ENCODE data around the gene SPDYE3. TPM values are rescaled to one million over a fixed set of nuclear protein-coding genes. Genes with fewer than 3 reads are reported as not detected.
"Not testable (repeated sequence)": the region's sequence is repeated elsewhere in the genome, so short reads cannot be mapped to it uniquely, and the experiment has no call there.

The SPDYE3 gene
- total and polyA plus RNA-seq, 2 donors from 2014 or later = not detected

- H3K4me3 ChIP-seq (ENCODE audit: low read length in 3 of 3); H3K4me1 ChIP-seq (ENCODE audit: control insufficient read depth in 2 of 3, insufficient read depth in 2 of 3, low read depth in 1 of 3, low read length in 3 of 3); H3K9me3 ChIP-seq (ENCODE audit: control insufficient read depth in 2 of 3, insufficient read depth in 1 of 3, low read length in 3 of 3); H3K36me3 ChIP-seq (ENCODE audit: control insufficient read depth in 2 of 3, insufficient read depth in 3 of 3, low read length in 3 of 3); intact Hi-C loops (cut with DNase I); H3K27me3 ChIP-seq (ENCODE audit: control insufficient read depth, insufficient read depth, low read length); H3K27ac ChIP-seq (ENCODE audit: low read depth in 2 of 2, low read length in 2 of 2); DNase-seq; H3K9ac ChIP-seq (ENCODE audit: low read length in 3 of 3): not testable (repeated sequence)
- peak; percentile 70 for FAIRE-seq
Observed at GRCh38 chr7:100321648-100322047, 14.1 kb downstream of the SPDYE3 start.

- H3K36me3 ChIP-seq (ENCODE audit: control insufficient read depth in 2 of 3, insufficient read depth in 3 of 3, low read length in 3 of 3); H3K4me3 ChIP-seq (ENCODE audit: low read length in 3 of 3); intact Hi-C loops (cut with DNase I); H3K9me3 ChIP-seq (ENCODE audit: control insufficient read depth in 2 of 3, insufficient read depth in 1 of 3, low read length in 3 of 3); DNase-seq; H3K4me1 ChIP-seq (ENCODE audit: control insufficient read depth in 2 of 3, insufficient read depth in 2 of 3, low read depth in 1 of 3, low read length in 3 of 3); H3K27ac ChIP-seq (ENCODE audit: low read depth in 2 of 2, low read length in 2 of 2); FAIRE-seq; H3K9ac ChIP-seq (ENCODE audit: low read length in 3 of 3); H3K27me3 ChIP-seq (ENCODE audit: control insufficient read depth, insufficient read depth, low read length): not testable (repeated sequence)
Observed at GRCh38 chr7:100324194-100324593, 16.7 kb downstream of the SPDYE3 start.

GRCh38 chr7:100325671-100326070 lies 18.2 kb downstream of the SPDYE3 start:
- H3K9me3 ChIP-seq (ENCODE audit: control insufficient read depth in 2 of 3, insufficient read depth in 1 of 3, low read length in 3 of 3); DNase-seq; H3K9ac ChIP-seq (ENCODE audit: low read length in 3 of 3); FAIRE-seq; H3K4me1 ChIP-seq (ENCODE audit: control insufficient read depth in 2 of 3, insufficient read depth in 2 of 3, low read depth in 1 of 3, low read length in 3 of 3); H3K36me3 ChIP-seq (ENCODE audit: control insufficient read depth in 2 of 3, insufficient read depth in 3 of 3, low read length in 3 of 3); H3K4me3 ChIP-seq (ENCODE audit: low read length in 3 of 3); H3K27me3 ChIP-seq (ENCODE audit: control insufficient read depth, insufficient read depth, low read length); H3K27ac ChIP-seq (ENCODE audit: low read depth in 2 of 2, low read length in 2 of 2); intact Hi-C loops (cut with DNase I): not testable (repeated sequence)

- not testable (repeated sequence) for FAIRE-seq
Observed at GRCh38 chr7:100326914-100327313, 19.4 kb downstream of the SPDYE3 start.

GRCh38 chr7:100335566-100336466 lies 28.3 kb downstream of the SPDYE3 start:
- H3K36me3 ChIP-seq (ENCODE audit: control insufficient read depth in 2 of 3, insufficient read depth in 3 of 3, low read length in 3 of 3); intact Hi-C loops (cut with DNase I); H3K9me3 ChIP-seq (ENCODE audit: control insufficient read depth in 2 of 3, insufficient read depth in 1 of 3, low read length in 3 of 3); H3K4me1 ChIP-seq (ENCODE audit: control insufficient read depth in 2 of 3, insufficient read depth in 2 of 3, low read depth in 1 of 3, low read length in 3 of 3); H3K27me3 ChIP-seq (ENCODE audit: control insufficient read depth, insufficient read depth, low read length): not testable (repeated sequence)
- peak overlapping the region; percentile 96 to 97 for H3K27ac ChIP-seq (ENCODE audit: low read depth in 2 of 2, low read length in 2 of 2)
- FAIRE-seq (peak; percentile 91), DNase-seq (peak; percentile 94 to 97 (median 96))
- H3K4me3 ChIP-seq (ENCODE audit: low read length in 3 of 3) = peak overlapping the region; percentile 73 to 77 (median 77)
- H3K9ac ChIP-seq (ENCODE audit: low read length in 3 of 3) = peak overlapping the region; percentile 48 to 77 (median 75)

More at GRCh38 chr7:100326914-100327313, 19.4 kb downstream of the SPDYE3 start:
- H3K27me3 ChIP-seq (ENCODE audit: control insufficient read depth, insufficient read depth, low read length); H3K36me3 ChIP-seq (ENCODE audit: control insufficient read depth in 2 of 3, insufficient read depth in 3 of 3, low read length in 3 of 3); H3K27ac ChIP-seq (ENCODE audit: low read depth in 2 of 2, low read length in 2 of 2); H3K4me3 ChIP-seq (ENCODE audit: low read length in 3 of 3); intact Hi-C loops (cut with DNase I); H3K4me1 ChIP-seq (ENCODE audit: control insufficient read depth in 2 of 3, insufficient read depth in 2 of 3, low read depth in 1 of 3, low read length in 3 of 3); DNase-seq; H3K9ac ChIP-seq (ENCODE audit: low read length in 3 of 3); H3K9me3 ChIP-seq (ENCODE audit: control insufficient read depth in 2 of 3, insufficient read depth in 1 of 3, low read length in 3 of 3): not testable (repeated sequence)

- H3K36me3 ChIP-seq (ENCODE audit: control insufficient read depth in 2 of 3, insufficient read depth in 3 of 3, low read length in 3 of 3); H3K4me1 ChIP-seq (ENCODE audit: control insufficient read depth in 2 of 3, insufficient read depth in 2 of 3, low read depth in 1 of 3, low read length in 3 of 3); intact Hi-C loops (cut with DNase I); H3K9ac ChIP-seq (ENCODE audit: low read length in 3 of 3); H3K27me3 ChIP-seq (ENCODE audit: control insufficient read depth, insufficient read depth, low read length); FAIRE-seq; DNase-seq; H3K4me3 ChIP-seq (ENCODE audit: low read length in 3 of 3); H3K27ac ChIP-seq (ENCODE audit: low read depth in 2 of 2, low read length in 2 of 2); H3K9me3 ChIP-seq (ENCODE audit: control insufficient read depth in 2 of 3, insufficient read depth in 1 of 3, low read length in 3 of 3): not testable (repeated sequence)
Observed at GRCh38 chr7:100338083-100338696, 30.7 kb downstream of the SPDYE3 start.

GRCh38 chr7:100341286-100341685 lies 33.8 kb downstream of the SPDYE3 start:
- H3K9me3 ChIP-seq (ENCODE audit: control insufficient read depth in 2 of 3, insufficient read depth in 1 of 3, low read length in 3 of 3); H3K4me3 ChIP-seq (ENCODE audit: low read length in 3 of 3); H3K27me3 ChIP-seq (ENCODE audit: control insufficient read depth, insufficient read depth, low read length); FAIRE-seq; H3K4me1 ChIP-seq (ENCODE audit: control insufficient read depth in 2 of 3, insufficient read depth in 2 of 3, low read depth in 1 of 3, low read length in 3 of 3); intact Hi-C loops (cut with DNase I); H3K36me3 ChIP-seq (ENCODE audit: control insufficient read depth in 2 of 3, insufficient read depth in 3 of 3, low read length in 3 of 3); H3K9ac ChIP-seq (ENCODE audit: low read length in 3 of 3); H3K27ac ChIP-seq (ENCODE audit: low read depth in 2 of 2, low read length in 2 of 2): not testable (repeated sequence)
- peak in 1 of 5 donors; percentile 11 for DNase-seq
